ENCODE measurements around the gene GNG5. TPM values are rescaled to one million over a fixed set of nuclear protein-coding genes. Genes with fewer than 3 reads are reported as not detected.

Gene GNG5
- total and polyA plus RNA-seq, 2 donors (not counting 3 experiments of a cell fraction or from before 2014, with no cell fraction given), result 145 to 175 TPM

GRCh38 chr1:84479998-84480397 lies 26.4 kb downstream of the GNG5 start:
- Histone ChIP-seq H3K27ac (ENCODE audit: insufficient read depth, low read depth, low read length) (peak overlapping the region; percentile 66), H4K20me1 (replicated peaks; ENCODE audit: control insufficient read depth, extremely low read depth, insufficient read depth, low read length) (no peaks in the 10 kb centered on the region), H3K79me2 (ENCODE audit: control insufficient read depth, insufficient read depth, low read length) (peaks cover 25% of the 10 kb centered on the region), H3K9ac (replicated peaks; ENCODE audit: extremely low read depth, insufficient read depth, low read length) (peak overlapping the region; percentile 81), H2AFZ (ENCODE audit: low read depth, low read length) (peak overlapping the region; percentile 98), H3K27me3 (ENCODE audit: control insufficient read depth in 2 of 2, insufficient read depth in 2 of 2, low read length in 2 of 2) (no peaks in the 10 kb centered on the region), H3K4me1 (ENCODE audit: control insufficient read depth, extremely low read depth, insufficient read depth, low read length) (peaks cover 17% of the 10 kb centered on the region), H3K4me2 (ENCODE audit: insufficient read depth, low read length) (peak overlapping the region; percentile 99), H3K4me3 (replicated peaks in 1 of 3; ENCODE audit: insufficient read depth in 1 of 3, low read depth in 1 of 3, low read length in 3 of 3) (peak overlapping the region; percentile 59 to 95 (median 64)), H3K36me3 (ENCODE audit: control insufficient read depth in 2 of 2, extremely low read depth in 1 of 2, insufficient read depth in 2 of 2, low read length in 2 of 2) (peaks cover 0 to 5% of the 10 kb centered on the region in 2 experiments), H3K9me1 (replicated peaks; ENCODE audit: control insufficient read depth, extremely low read depth, insufficient read depth, low read length) (no peaks in the 10 kb centered on the region), H3K9me3 (replicated peaks; ENCODE audit: control insufficient read depth, insufficient read depth, low read length) (no peaks in the 10 kb centered on the region)
- no peak for FAIRE-seq
- intact Hi-C loops (cut with micrococcal nuclease) (loop anchor here (1.0 kb wide), 5 partner anchors 26 to 124 kb away; partner anchors contain the start of genes GNG5 and SPATA1), dilution Hi-C loops (cut with MboI; ENCODE audit: extremely low pct_ligation_motif_present, low sequenced_read_pairs) (no loop called here)
- no TSS peak for BruUV-seq (replicated peaks)
- ChIA-PET CTCF (interaction anchor here (0.8 to 1.9 kb wide), 10 partner anchors 18 to 357 kb away, joined by 3 to 18 read pairs (median 4); no protein-coding TSS in a partner anchor), POLR2A (interaction anchor here (0.7 to 0.8 kb wide), 2 partner anchors 26 to 124 kb away, joined by 3 read pairs; partner anchors contain the start of genes GNG5 and SPATA1)
- TF ChIP-seq POLR2A (IDR thresholded peaks at IDR 0.05; ENCODE audit: low read depth, low read length) (no peak), FOS (IDR thresholded peaks at IDR 0.05; ENCODE audit: borderline replicate concordance, insufficient read depth, low read length) (no peak)
- no peak for DNase-seq (ENCODE audit: low read depth, low spot score)

- DNase-seq (ENCODE audit: low read depth, low spot score) (peak; percentile 85), FAIRE-seq (peak; percentile 84)
- no peaks in the 10 kb centered on the region for H3K27me3 ChIP-seq (ENCODE audit: control insufficient read depth in 2 of 2, insufficient read depth in 2 of 2, low read length in 2 of 2)
- TSS peak; percentile 84 for BruUV-seq (replicated peaks)
- CTCF ChIA-PET, result interaction anchor here (0.8 to 1.9 kb wide), 8 partner anchors 19 to 357 kb away, joined by 3 to 18 read pairs (median 4); no protein-coding TSS in a partner anchor
- peak within 1 kb of the TSS; percentile 81 for H3K9ac ChIP-seq (replicated peaks; ENCODE audit: extremely low read depth, insufficient read depth, low read length)
- intact Hi-C loops (cut with micrococcal nuclease), result loop anchor here (1.0 kb wide), 5 partner anchors 27 to 125 kb away; partner anchors contain the start of genes GNG5 and SPATA1
- TF ChIP-seq FOS (IDR thresholded peaks at IDR 0.05; ENCODE audit: borderline replicate concordance, insufficient read depth, low read length) (no peak), POLR2AphosphoS5 (IDR thresholded peaks at IDR 0.05; ENCODE audit: insufficient read depth, low read depth, low read length) (peak; percentile 84), POLR2A (IDR thresholded peaks at IDR 0.05; ENCODE audit: low read depth, low read length) (peak; percentile 68)
- peaks cover 17% of the 10 kb centered on the region for H3K4me1 ChIP-seq (ENCODE audit: control insufficient read depth, extremely low read depth, insufficient read depth, low read length)
- H3K79me2 ChIP-seq (ENCODE audit: control insufficient read depth, insufficient read depth, low read length), result peaks cover 22% of the 10 kb centered on the region
- POLR2A ChIA-PET, result interaction anchor here (0.8 kb wide), 1 partner anchor 27 kb away, joined by 3 read pairs; the partner anchor contains the start of genes GNG5 and SPATA1
- H3K4me3 ChIP-seq (replicated peaks in 1 of 3; ENCODE audit: insufficient read depth in 1 of 3, low read depth in 1 of 3, low read length in 3 of 3), result peak within 1 kb of the TSS; percentile 59 to 95 (median 64)
- dilution Hi-C loops (cut with MboI; ENCODE audit: extremely low pct_ligation_motif_present, low sequenced_read_pairs), result no loop called here
- no peaks in the 10 kb centered on the region for H3K9me3 ChIP-seq (replicated peaks; ENCODE audit: control insufficient read depth, insufficient read depth, low read length)
- peak within 1 kb of the TSS; percentile 98 for H2AFZ ChIP-seq (ENCODE audit: low read depth, low read length)
- peaks cover 0 to 5% of the 10 kb centered on the region in 2 experiments for H3K36me3 ChIP-seq (ENCODE audit: control insufficient read depth in 2 of 2, extremely low read depth in 1 of 2, insufficient read depth in 2 of 2, low read length in 2 of 2)
- no peaks in the 10 kb centered on the region for H3K9me1 ChIP-seq (replicated peaks; ENCODE audit: control insufficient read depth, extremely low read depth, insufficient read depth, low read length)
- peak within 1 kb of the TSS; percentile 99 for H3K4me2 ChIP-seq (ENCODE audit: insufficient read depth, low read length)
- no peaks in the 10 kb centered on the region for H4K20me1 ChIP-seq (replicated peaks; ENCODE audit: control insufficient read depth, extremely low read depth, insufficient read depth, low read length)
- H3K27ac ChIP-seq (ENCODE audit: insufficient read depth, low read depth, low read length), result peak within 1 kb of the TSS; percentile 66
Measured at GRCh38 chr1:84478876-84479868, 27.2 kb downstream of the GNG5 start, which contains the start of gene RPF1. RPF1 (plus strand) TSS chr1:84479266; CDS start chr1:84479282, 16 bp downstream.
